HCT116 (cell line): ENCODE results near the gene POFUT2. TPM values are rescaled to one million over a fixed set of nuclear protein-coding genes. Genes with fewer than 3 reads are reported as not detected.

Source experiments
- ATAC-seq: fragments of 200-7000 bp; cut with Tn5 transposase; 2 replicates; pipeline ENCODE4 v1.9.1; 2020; ENCODE audit warnings: mild to moderate bottlenecking, moderate library complexity
- BruUV-seq: library from RNA; stranded (reverse); fragments of 400-500 nt; replicated peaks from 2 replicates; lab custom pipeline; 2021; lab: Mats Ljungman, UMichigan
- CTCF ChIA-PET: fragments of 300-600 bp; sonication (Branson Sonifier 250); formaldehyde crosslinking; loops from one replicate; lab custom pipeline; 2021; ENCODE audit warnings: antibody characterized with exemption; lab: Charles Lee
- POLR2A ChIA-PET: fragments of 300-600, 350-600 bp; sonication (Branson Sonifier 250); formaldehyde crosslinking; loops from one replicate; lab custom pipeline; 2021; ENCODE audit warnings: antibody characterized with exemption; lab: Charles Lee
- RAD21 ChIA-PET, 2 experiments: fragments of 300-600 bp; sonication (Branson Sonifier 250); formaldehyde crosslinking; loops; one replicate each; lab custom pipeline; 2023; ENCODE audit warnings: low total read pairs in 2 of 2; ENCODE audit not compliant: uncharacterized antibody in 2 of 2, unreplicated experiment in 2 of 2, low non-redundant PET in 1 of 2; lab: Charles Lee
- DNase-seq: peaks from one replicate; pipeline ENCODE4 v3.0.0-alpha.2; 2010; ENCODE audit warnings: low read depth, low spot score
- H2AFZ ChIP-seq: fragments of 200-600 bp; shearing (Covaris generic), sonication (generic); 2 replicates; pipeline ENCODE4 v1.6.1; 2017; ENCODE audit warnings: low read depth, mixed run types, mixed read lengths, antibody characterized with exemption, low read length; ENCODE audit not compliant: poor library complexity, severe bottlenecking
- H3K27ac ChIP-seq: 2 replicates; pipeline ENCODE4 v1.5.1; 2012; ENCODE audit warnings: low read depth, low read length
- H3K27me3 ChIP-seq: fragments of 200-600 bp; sonication (generic); 2 replicates; pipeline ENCODE4 v1.6.1; 2016; ENCODE audit warnings: mixed run types, low read length, mixed read lengths; ENCODE audit not compliant: insufficient read depth
- H3K36me3 ChIP-seq, 2 experiments: fragments of 200-500 bp in 1 of 2; fragments of 200-600 bp in 1 of 2; sonication (Bioruptor generic) in 1 of 2; sonication (generic) in 1 of 2; 2 replicates each; pipeline versions ENCODE4 v1.5.1 to v1.6.1; 2014 to 2016; ENCODE audit warnings: low read length in 2 of 2, inconsistent platforms in 1 of 2, mixed read lengths in 1 of 2, mixed run types in 1 of 2; ENCODE audit not compliant: insufficient read depth in 2 of 2, control insufficient read depth in 1 of 2
- H3K4me1 ChIP-seq, 2 experiments: fragments of 200-600 bp in 1 of 2; sonication (generic) in 1 of 2; 2 replicates each; pipeline versions ENCODE4 v1.5.1 to v1.6.1; 2012 to 2017; ENCODE audit warnings: low read length in 2 of 2, inconsistent platforms in 1 of 2, mild to moderate bottlenecking in 1 of 2, mixed read lengths in 1 of 2, mixed run types in 1 of 2, moderate library complexity in 1 of 2; ENCODE audit not compliant: insufficient read depth in 2 of 2, control insufficient read depth in 1 of 2
- H3K4me2 ChIP-seq: fragments of 200-600 bp; sonication (generic); 2 replicates; pipeline ENCODE4 v1.6.1; 2017; ENCODE audit warnings: mixed run types, low read length, mixed read lengths
- H3K4me3 ChIP-seq, 2 experiments: fragments of 200-600 bp in 1 of 2; sonication (generic) in 1 of 2; replicated peaks in 1 of 2; 2 replicates each; pipeline ENCODE4 v1.5.1; 2011 to 2016; ENCODE audit warnings: low read length in 2 of 2, control low read depth in 1 of 2, low read depth in 1 of 2, mild to moderate bottlenecking in 1 of 2, mixed read lengths in 1 of 2, mixed run types in 1 of 2
- H3K79me2 ChIP-seq: fragments of 200-600 bp; sonication (generic); 2 replicates; pipeline ENCODE4 v1.6.1; 2017; ENCODE audit warnings: mild to moderate bottlenecking, mixed run types, low read length, moderate library complexity, mixed read lengths; ENCODE audit not compliant: insufficient read depth
- H3K9ac ChIP-seq: fragments of 200-600 bp; sonication (generic); 2 replicates; pipeline ENCODE4 v1.6.1; 2016; ENCODE audit warnings: low read length, mixed read lengths
- H3K9me2 ChIP-seq: fragments of 200-600 bp; sonication (generic), shearing (Covaris generic); 2 replicates; pipeline ENCODE4 v1.6.1; 2017; ENCODE audit warnings: mixed run types, mild to moderate bottlenecking, moderate library complexity; ENCODE audit not compliant: insufficient read depth
- H3K9me3 ChIP-seq, 2 experiments: fragments of 200-500 bp in 1 of 2; fragments of 200-600 bp in 1 of 2; sonication (Bioruptor generic) in 1 of 2; sonication (generic) in 1 of 2; 2 replicates each; pipeline ENCODE4 v1.6.1; 2014 to 2017; ENCODE audit warnings: low read length in 2 of 2, mixed read lengths in 2 of 2, inconsistent platforms in 1 of 2, low read depth in 1 of 2, mild to moderate bottlenecking in 1 of 2, mixed run types in 1 of 2, moderate library complexity in 1 of 2; ENCODE audit not compliant: control insufficient read depth in 1 of 2, insufficient read depth in 1 of 2
- H4K20me1 ChIP-seq: fragments of 200-600 bp; sonication (generic), shearing (Covaris generic); 2 replicates; pipeline ENCODE4 v1.6.1; 2017; ENCODE audit warnings: mixed run types, mild to moderate bottlenecking, moderate library complexity; ENCODE audit not compliant: insufficient read depth
- ATF3 ChIP-seq: IDR thresholded peaks from 2 replicates; pipeline ENCODE4 v1.6.1; 2012
- CEBPB ChIP-seq: IDR thresholded peaks from 2 replicates; pipeline ENCODE4 v1.6.1; 2012; ENCODE audit warnings: low read depth
- EZH2phosphoT487 ChIP-seq: fragments of 200-600 bp; IDR thresholded peaks from 2 replicates; pipeline ENCODE4 v1.6.1; 2018; ENCODE audit warnings: antibody characterized with exemption, borderline replicate concordance
- FOSL1 ChIP-seq: IDR thresholded peaks from 2 replicates; pipeline ENCODE4 v1.6.1; 2012; ENCODE audit warnings: low read depth
- JUND ChIP-seq: IDR thresholded peaks from 2 replicates; pipeline ENCODE4 v1.6.1; 2012
- POLR2AphosphoS5 ChIP-seq: IDR thresholded peaks from 2 replicates; pipeline ENCODE4 v1.6.1; 2011; ENCODE audit warnings: mild to moderate bottlenecking, low read depth, low read length, moderate library complexity
- REST ChIP-seq: IDR thresholded peaks from 2 replicates; pipeline ENCODE4 v1.6.1; 2012; ENCODE audit warnings: low read depth
- TCF7L2 ChIP-seq: IDR thresholded peaks from 2 replicates; pipeline ENCODE4 v1.7.0; 2011; ENCODE audit warnings: borderline replicate concordance, inconsistent platforms; ENCODE audit not compliant: insufficient read depth, insufficient read length; ENCODE audit errors: extremely low read depth
- YY1 ChIP-seq: IDR thresholded peaks from 2 replicates; pipeline ENCODE4 v1.6.1; 2011; ENCODE audit warnings: low read length, low read depth, moderate library complexity, mild to moderate bottlenecking; ENCODE audit not compliant: insufficient replicate concordance; ENCODE audit errors: extremely low read depth
- intact Hi-C: fragments of 100-400 bp; cut with micrococcal nuclease; formaldehyde crosslinking; loops from 2 replicates; pipeline ENCODE4 v1.10.0; 2022
- total RNA-seq: library from RNA; stranded (reverse); gene quantifications from one replicate; pipeline ENCODE4 v1.2.1, GENCODE V29; 2021; ENCODE audit not compliant: unreplicated experiment

POFUT2 gene
- total RNA-seq, 1 experiment from 2014 or later: 20.5 TPM

- intact Hi-C loops: no loop called here
- no peak for ATAC-seq
- TF ChIP-seq JUND (no peak), POLR2AphosphoS5 (no peak), FOSL1 (no peak), EZH2phosphoT487 (no peak), REST (no peak), TCF7L2 (no peak), YY1 (no peak), ATF3 (no peak), CEBPB (no peak)
- no peaks in the 10 kb centered on the region for H4K20me1 ChIP-seq
- RAD21 ChIA-PET: no interaction called here
- H3K9me3 ChIP-seq: no peaks in the 10 kb centered on the region
- DNase-seq: no peak
- POLR2A ChIA-PET: no interaction called here
- CTCF ChIA-PET: interaction anchor here (1.9 to 2.3 kb wide), 2 partner anchors 15 kb away, joined by 7 to 9 read pairs; no protein-coding TSS in a partner anchor
- H3K4me1 ChIP-seq: peaks cover 21 to 45% of the 10 kb centered on the region in 2 experiments
- no peak overlapping the region for H2AFZ ChIP-seq
- H3K27me3 ChIP-seq: no peaks in the 10 kb centered on the region
- H3K4me3 ChIP-seq: no peak overlapping the region
- BruUV-seq: no TSS peak
- H3K9me2 ChIP-seq: no peaks in the 10 kb centered on the region
- H3K9ac ChIP-seq: no peak overlapping the region
- H3K79me2 ChIP-seq: no peaks in the 10 kb centered on the region
- no peak overlapping the region; the same call in 1 of the 2 replicates for H3K27ac ChIP-seq
- H3K4me2 ChIP-seq: peak overlapping the region; percentile 46
- no peaks in the 10 kb centered on the region for H3K36me3 ChIP-seq
Observed at GRCh38 chr21:45323487-45324311, 36.0 kb upstream of the POFUT2 start.
